Activated CD8-positive, alpha-beta T cell treated with anti-CD3 and anti-CD28 coated beads, Interleukin-2, amount 10 ng/mL, durations not matched to agents 7 days and 5 days (primary cell): ENCODE data around the gene TSPAN7. TPM values are rescaled to one million over a fixed set of nuclear protein-coding genes. Genes with fewer than 3 reads are reported as not detected.

ENCODE experiments used
- ATAC-seq: fragments of 150-1000 bp; cut with Tn5 transposase; one replicate; pipeline ENCODE4 v1.10.0; 2021; ENCODE audit warnings: moderate library complexity
- CTCF ChIA-PET: fragments of 350-600 bp; sonication (Branson Sonifier 250); formaldehyde crosslinking; loops from one replicate; lab custom pipeline; 2021; ENCODE audit warnings: antibody characterized with exemption; lab: Charles Lee
- POLR2A ChIA-PET: fragments of 350-600 bp; sonication (Branson Sonifier 250); formaldehyde crosslinking; loops from one replicate; lab custom pipeline; 2021; ENCODE audit warnings: antibody characterized with exemption; lab: Charles Lee
- DNase-seq: peaks from one replicate; pipeline ENCODE4 v3.0.0-alpha.2; 2020
- H3K27ac Mint-ChIP-seq: one replicate; pipeline ENCODE4 v1.8.0; 2021; ENCODE audit warnings: mild to moderate bottlenecking, mixed read lengths
- H3K27me3 Mint-ChIP-seq: one replicate; pipeline ENCODE4 v1.8.0; 2021; ENCODE audit warnings: low read depth, mixed read lengths
- H3K36me3 Mint-ChIP-seq: one replicate; pipeline ENCODE4 v1.8.0; 2021; ENCODE audit warnings: low read depth, mixed read lengths
- H3K4me1 Mint-ChIP-seq: one replicate; pipeline ENCODE4 v1.8.0; 2021; ENCODE audit warnings: low read depth, mixed read lengths
- H3K4me3 Mint-ChIP-seq: one replicate; pipeline ENCODE4 v1.8.0; 2021; ENCODE audit warnings: mild to moderate bottlenecking, mixed read lengths
- H3K9me3 Mint-ChIP-seq: one replicate; pipeline ENCODE4 v1.8.0; 2022; ENCODE audit warnings: mixed read lengths; ENCODE audit not compliant: insufficient read depth
- total RNA-seq, 2 experiments: library from RNA; stranded (reverse); gene quantifications; one replicate each; pipeline ENCODE4 v1.2.3, GENCODE V29; 2021

Gene TSPAN7
- total RNA-seq, 2 experiments from 2014 or later, result not detected

DNA sequence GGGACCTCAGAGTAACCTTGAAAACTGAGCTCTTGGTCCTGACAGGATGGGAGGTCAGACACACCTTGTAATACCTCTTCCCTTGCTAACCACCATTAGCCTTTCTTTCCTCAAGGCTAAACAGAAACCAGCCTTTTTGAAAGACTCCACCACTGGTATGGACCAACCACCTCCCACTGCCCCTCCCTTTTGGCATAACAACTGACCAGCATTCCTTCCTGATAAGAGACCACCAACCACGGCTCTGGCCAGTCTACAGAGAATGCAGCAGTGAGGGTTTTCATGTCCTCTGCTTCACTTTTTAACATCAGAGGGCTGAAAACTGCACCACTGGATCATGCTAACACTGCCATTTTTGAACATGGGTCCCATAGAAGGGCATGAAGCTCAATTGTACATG lies 139.7 kb downstream of the TSPAN7 start:
- Mint-ChIP-seq H3K9me3 (no peaks in the 10 kb centered on the region), H3K36me3 (no peaks in the 10 kb centered on the region), H3K27ac (no peak overlapping the region), H3K4me1 (peaks cover 15% of the 10 kb centered on the region), H3K27me3 (no peaks in the 10 kb centered on the region), H3K4me3 (no peak overlapping the region)
- DNase-seq, result no peak
- CTCF ChIA-PET, result no interaction called here
- POLR2A ChIA-PET, result no interaction called here
- no peak for ATAC-seq

DNA sequence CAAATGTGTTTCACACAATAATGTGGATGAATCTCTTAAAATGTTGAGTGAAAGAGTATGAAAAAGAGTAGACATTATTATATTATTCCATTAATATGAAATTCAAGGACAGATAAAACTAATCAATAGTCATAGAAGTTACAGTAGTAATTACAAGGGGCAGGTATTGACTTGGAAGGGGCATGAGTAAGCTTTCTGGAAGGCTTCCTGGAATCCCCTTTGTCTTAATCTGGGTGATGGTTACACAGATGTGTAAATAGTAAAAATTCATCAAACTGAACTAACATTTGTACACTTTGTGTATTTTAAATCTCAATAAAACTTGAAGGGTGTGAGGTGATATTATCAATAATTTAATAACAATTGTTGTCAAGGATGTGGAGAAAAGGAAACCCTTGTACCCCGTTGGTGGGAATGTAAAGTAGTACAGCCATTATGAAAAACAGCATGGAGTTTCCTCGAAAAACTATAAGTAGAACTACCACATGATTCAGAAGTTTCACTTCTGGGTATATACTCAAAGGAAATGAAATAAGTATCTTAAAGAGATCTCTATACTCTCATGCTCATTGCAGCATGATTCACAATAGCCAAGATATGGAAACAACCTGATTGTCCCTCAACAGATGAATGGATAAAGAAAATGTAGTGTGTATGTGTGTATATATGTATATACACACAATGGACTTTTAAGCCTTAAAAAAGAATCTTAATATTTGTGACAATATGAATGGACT lies 143.0 kb downstream of the TSPAN7 start:
- ATAC-seq (no peak), DNase-seq (no peak)
- peaks cover 15% of the 10 kb centered on the region for H3K4me1 Mint-ChIP-seq
- no peaks in the 10 kb centered on the region for H3K9me3 Mint-ChIP-seq
- no peak overlapping the region for H3K4me3 Mint-ChIP-seq
- ChIA-PET POLR2A (no interaction called here), CTCF (no interaction called here)
- H3K27me3 Mint-ChIP-seq, result peaks cover 3% of the 10 kb centered on the region
- H3K36me3 Mint-ChIP-seq, result no peaks in the 10 kb centered on the region
- H3K27ac Mint-ChIP-seq, result no peak overlapping the region

DNA sequence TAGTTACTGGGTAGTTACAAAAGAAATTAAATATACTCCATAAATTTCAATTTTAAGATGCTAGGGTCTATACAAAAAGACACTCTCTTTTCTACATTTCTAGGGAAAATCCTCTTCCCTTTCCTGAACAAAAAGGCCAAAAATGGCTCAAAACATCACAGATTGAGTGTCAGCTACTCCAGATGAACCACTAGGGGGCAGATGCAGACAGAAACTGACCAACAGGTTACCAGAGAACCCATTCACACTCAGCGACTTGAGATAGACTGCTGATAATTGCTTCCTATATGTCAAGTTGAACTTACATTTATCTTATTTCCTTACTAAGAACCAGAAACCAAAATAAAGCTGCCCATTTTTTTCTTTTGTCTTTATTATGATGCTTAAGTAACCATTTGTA lies 156.5 kb downstream of the TSPAN7 start:
- Mint-ChIP-seq H3K4me1 (peaks cover 5% of the 10 kb centered on the region), H3K27ac (no peak overlapping the region), H3K9me3 (no peaks in the 10 kb centered on the region), H3K27me3 (no peaks in the 10 kb centered on the region), H3K4me3 (no peak overlapping the region), H3K36me3 (no peaks in the 10 kb centered on the region)
- ChIA-PET CTCF (interaction anchor here (0.9 kb wide), 1 partner anchor 238 kb away, joined by 3 read pairs; no protein-coding TSS in a partner anchor), POLR2A (no interaction called here)
- DNase-seq, result peak; percentile 20
- ATAC-seq, result no peak

GRCh38 chrX:38718311-38718710 lies 157.0 kb downstream of the TSPAN7 start:
- ATAC-seq, result no peak
- no peak overlapping the region for H3K4me3 Mint-ChIP-seq
- no peaks in the 10 kb centered on the region for H3K36me3 Mint-ChIP-seq
- no peaks in the 10 kb centered on the region for H3K27me3 Mint-ChIP-seq
- ChIA-PET CTCF (interaction anchor here (0.9 kb wide), 1 partner anchor 238 kb away, joined by 3 read pairs; no protein-coding TSS in a partner anchor), POLR2A (no interaction called here)
- H3K9me3 Mint-ChIP-seq, result no peaks in the 10 kb centered on the region
- peaks cover 5% of the 10 kb centered on the region for H3K4me1 Mint-ChIP-seq
- DNase-seq, result no peak
- H3K27ac Mint-ChIP-seq, result no peak overlapping the region

DNA sequence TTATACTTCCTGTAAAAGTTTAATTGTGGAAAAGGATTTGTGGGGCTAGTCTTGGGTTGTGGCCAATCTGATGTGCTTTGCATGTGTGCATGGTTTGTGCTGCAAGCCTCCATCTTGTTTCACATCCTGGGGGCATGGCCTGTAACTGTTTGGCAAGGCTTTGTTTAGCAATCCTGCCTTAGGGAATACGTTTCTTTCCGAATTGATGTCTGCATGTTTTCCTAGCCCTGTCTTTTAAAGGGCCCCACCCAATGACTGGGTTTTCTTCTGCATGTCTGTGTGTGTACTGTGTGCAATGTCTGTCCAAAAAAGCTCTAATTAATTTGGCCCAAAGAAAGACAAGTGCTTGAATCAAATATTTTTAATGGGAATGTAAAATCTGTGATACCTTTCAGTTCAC lies 165.3 kb downstream of the TSPAN7 start:
- Mint-ChIP-seq H3K27ac (no peak overlapping the region), H3K36me3 (no peaks in the 10 kb centered on the region)
- CTCF ChIA-PET, result no interaction called here

GRCh38 chrX:38727668-38728067 lies 166.3 kb downstream of the TSPAN7 start:
- no peaks in the 10 kb centered on the region for H3K9me3 Mint-ChIP-seq
- ChIA-PET POLR2A (no interaction called here), CTCF (interaction anchor here (0.9 kb wide), 1 partner anchor 25 kb away, joined by 3 read pairs; no protein-coding TSS in a partner anchor)
- DNase-seq (no peak), ATAC-seq (no peak)
- H3K36me3 Mint-ChIP-seq, result no peaks in the 10 kb centered on the region
- no peaks in the 10 kb centered on the region for H3K27me3 Mint-ChIP-seq
- no peak overlapping the region for H3K27ac Mint-ChIP-seq
- no peaks in the 10 kb centered on the region for H3K4me1 Mint-ChIP-seq
- no peak overlapping the region for H3K4me3 Mint-ChIP-seq

More for the DNA sequence above, 165.3 kb downstream of the TSPAN7 start:
- Mint-ChIP-seq H3K4me3 (no peak overlapping the region), H3K27me3 (no peaks in the 10 kb centered on the region), H3K4me1 (peaks cover 2% of the 10 kb centered on the region), H3K9me3 (no peaks in the 10 kb centered on the region)
- DNase-seq, result no peak
- no peak for ATAC-seq
- POLR2A ChIA-PET, result no interaction called here

DNA sequence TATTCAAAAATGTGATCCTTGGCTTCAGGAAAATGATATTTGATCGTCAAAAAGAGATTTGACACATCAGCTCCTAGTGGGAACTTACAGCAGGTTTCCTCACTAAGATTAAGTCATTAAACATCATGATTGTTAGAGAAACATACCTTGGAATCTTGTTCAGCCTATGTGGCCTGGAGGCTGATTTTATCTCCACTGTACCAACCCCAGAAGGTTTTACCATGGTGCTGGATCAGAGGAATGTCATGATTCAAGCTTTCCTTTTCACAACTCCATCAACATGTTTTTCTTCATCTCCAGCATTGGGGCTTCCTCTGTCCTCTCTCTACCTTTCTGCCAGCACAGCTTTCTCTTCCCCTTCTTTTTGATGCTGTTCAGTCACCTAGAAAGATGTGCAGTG lies 171.5 kb downstream of the TSPAN7 start:
- ChIA-PET POLR2A (no interaction called here), CTCF (no interaction called here)
- Mint-ChIP-seq H3K27ac (no peak overlapping the region), H3K9me3 (no peaks in the 10 kb centered on the region), H3K36me3 (no peaks in the 10 kb centered on the region), H3K4me3 (no peak overlapping the region), H3K27me3 (no peaks in the 10 kb centered on the region), H3K4me1 (no peaks in the 10 kb centered on the region)
- no peak for DNase-seq
- no peak for ATAC-seq

Other genes starting within 250 kb of the TSPAN7 start
- 1 to 10 TPM; 5.0 to 7.6 TPM for gene RPGR, start 234.0 kb upstream of the TSPAN7 start, total RNA-seq
- gene OTC, start 208.9 kb upstream of the TSPAN7 start, total RNA-seq, result not detected
- 10 to 100 TPM; 63.5 to 67.5 TPM for gene MID1IP1, start 239.9 kb downstream of the TSPAN7 start, total RNA-seq